ENCODE results near the gene ADD1. TPM values are rescaled to one million over a fixed set of nuclear protein-coding genes. Genes with fewer than 3 reads are reported as not detected.

ADD1 gene
- total RNA-seq, 4 donors from 2014 or later, result 270 to 449 (median 327) TPM

DNA sequence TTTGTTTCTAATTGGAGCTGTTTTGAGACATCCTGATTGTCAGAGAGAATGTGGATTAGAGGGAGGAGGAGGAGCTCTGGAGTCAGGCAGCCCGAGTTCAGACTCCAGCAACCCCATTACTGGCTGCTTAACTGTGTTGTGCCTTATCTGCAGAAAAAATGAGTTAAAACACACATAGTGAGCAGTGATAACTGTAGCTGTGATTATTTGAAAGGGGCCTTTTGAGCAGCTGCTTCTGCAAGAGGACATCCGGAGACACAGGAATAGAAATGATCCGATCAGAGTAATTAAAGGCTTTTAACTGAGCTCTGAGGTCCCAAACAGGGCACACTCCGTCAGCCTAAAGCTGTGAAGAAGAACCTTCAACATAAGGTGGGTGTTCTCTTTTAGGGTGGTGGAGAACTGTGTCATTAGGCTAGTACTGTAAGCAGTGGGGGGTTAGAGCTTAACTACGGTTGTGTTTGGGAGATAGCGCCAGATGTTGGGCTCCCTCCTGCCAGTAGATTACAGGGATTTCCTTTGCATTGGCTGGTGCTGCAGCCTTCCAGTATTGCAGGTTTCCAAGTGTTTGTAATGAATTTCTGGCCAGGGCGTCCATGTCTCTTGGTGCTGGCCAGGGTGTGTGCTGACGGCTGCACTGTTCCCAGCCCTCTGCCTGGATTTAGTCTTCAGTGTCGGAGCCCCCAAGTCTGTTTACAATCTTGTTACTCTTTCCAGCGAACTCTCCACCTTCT is 24.3 kb downstream of the ADD1 start:
- no peaks in the 10 kb centered on the region for H3K9me3 ChIP-seq
- H3K27me3 ChIP-seq, result no peaks in the 10 kb centered on the region
- TF ChIP-seq EP300 (IDR thresholded peaks at IDR 0.05) (no peak), POLR2A (IDR thresholded peaks at IDR 0.05) (no peak)
- TF ChIP-seq, protein P1, sequence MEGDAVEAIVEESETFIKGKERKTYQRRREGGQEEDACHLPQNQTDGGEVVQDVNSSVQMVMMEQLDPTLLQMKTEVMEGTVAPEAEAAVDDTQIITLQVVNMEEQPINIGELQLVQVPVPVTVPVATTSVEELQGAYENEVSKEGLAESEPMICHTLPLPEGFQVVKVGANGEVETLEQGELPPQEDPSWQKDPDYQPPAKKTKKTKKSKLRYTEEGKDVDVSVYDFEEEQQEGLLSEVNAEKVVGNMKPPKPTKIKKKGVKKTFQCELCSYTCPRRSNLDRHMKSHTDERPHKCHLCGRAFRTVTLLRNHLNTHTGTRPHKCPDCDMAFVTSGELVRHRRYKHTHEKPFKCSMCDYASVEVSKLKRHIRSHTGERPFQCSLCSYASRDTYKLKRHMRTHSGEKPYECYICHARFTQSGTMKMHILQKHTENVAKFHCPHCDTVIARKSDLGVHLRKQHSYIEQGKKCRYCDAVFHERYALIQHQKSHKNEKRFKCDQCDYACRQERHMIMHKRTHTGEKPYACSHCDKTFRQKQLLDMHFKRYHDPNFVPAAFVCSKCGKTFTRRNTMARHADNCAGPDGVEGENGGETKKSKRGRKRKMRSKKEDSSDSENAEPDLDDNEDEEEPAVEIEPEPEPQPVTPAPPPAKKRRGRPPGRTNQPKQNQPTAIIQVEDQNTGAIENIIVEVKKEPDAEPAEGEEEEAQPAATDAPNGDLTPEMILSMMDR (IDR thresholded peaks at IDR 0.05), result no peak
- peaks cover 0 to 97% (median 71%) of the 10 kb centered on the region in 4 donors for H3K4me1 ChIP-seq
- peak overlapping the region in 2 of 4 donors; percentile 9 to 31 for H3K4me3 ChIP-seq
- no peak for DNase-seq (ENCODE audit: low spot score in 2 of 2)
- no peaks in the 10 kb centered on the region for H3K36me3 ChIP-seq
- peak overlapping the region in 3 of 4 donors; percentile 38 to 81 (median 71) for H3K27ac ChIP-seq
- 10% methylated on average over 10 of the region's 10 CpGs for WGBS, 2 donors

DNA sequence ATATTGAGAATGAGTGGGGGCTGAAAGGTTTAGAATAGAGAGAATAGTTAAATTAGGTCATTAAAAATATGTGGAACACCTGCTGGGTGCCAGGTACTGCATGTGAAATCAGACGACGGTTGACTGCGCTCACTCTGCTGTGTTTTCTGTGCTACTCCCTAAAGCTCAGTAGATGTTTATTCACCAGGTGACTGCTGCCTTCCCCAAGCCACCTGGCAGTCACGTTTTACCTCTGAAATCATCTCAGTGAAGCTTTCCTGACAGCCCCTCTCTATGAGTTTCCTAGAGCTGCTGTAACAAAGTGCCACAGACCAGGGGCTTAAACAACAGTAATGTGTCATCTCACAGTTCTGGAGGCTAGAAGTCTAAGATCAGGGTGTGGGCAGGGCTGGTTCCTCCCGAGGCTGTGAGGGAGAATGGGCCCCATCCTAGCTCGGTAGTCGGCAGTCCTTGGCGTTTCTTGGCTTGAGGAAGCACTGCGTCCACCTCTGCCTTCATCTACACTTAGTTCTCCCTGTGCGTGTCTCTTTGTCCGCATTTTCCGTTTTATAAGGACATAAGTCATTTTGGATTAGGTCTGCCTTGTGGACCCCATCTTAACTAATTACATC is 25.3 kb downstream of the ADD1 start:
- 60 to 69% methylated on average over 12 of the region's 12 CpGs for WGBS, 2 donors

DNA sequence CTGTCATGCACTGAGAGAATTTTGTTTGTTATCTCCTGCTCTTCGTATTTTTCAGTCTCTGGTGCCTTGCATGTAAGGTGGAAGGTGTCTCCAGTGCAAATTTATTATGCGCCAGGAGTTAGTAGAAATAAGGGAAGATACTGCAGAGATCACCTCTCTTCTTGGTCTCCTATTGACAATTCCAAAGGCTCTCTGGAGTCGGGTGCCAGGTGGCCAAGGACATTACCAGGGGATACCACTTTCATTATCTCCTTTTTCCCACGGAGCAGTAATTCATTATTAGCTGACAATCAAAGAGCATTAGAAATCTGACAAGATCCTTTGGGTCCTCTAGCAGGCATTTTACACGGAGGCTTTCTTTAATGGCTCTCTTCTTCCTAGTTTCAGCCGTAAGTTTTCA is 26.0 kb downstream of the ADD1 start:
- H3K36me3 ChIP-seq, result no peaks in the 10 kb centered on the region
- no peaks in the 10 kb centered on the region for H3K9me3 ChIP-seq
- DNase-seq (ENCODE audit: low spot score in 2 of 2), result no peak
- H3K4me3 ChIP-seq, result no peak overlapping the region
- H3K27ac ChIP-seq, result peak overlapping the region in 3 of 4 donors; percentile 38 to 81 (median 71)
- 52 to 53% methylated on average over 6 of the region's 6 CpGs for WGBS, 2 donors
- H3K4me1 ChIP-seq, result peaks cover 0 to 97% (median 70%) of the 10 kb centered on the region in 4 donors
- TF ChIP-seq, protein P1 (IDR thresholded peaks at IDR 0.05), result no peak
- TF ChIP-seq POLR2A (IDR thresholded peaks at IDR 0.05), result no peak
- TF ChIP-seq EP300 (IDR thresholded peaks at IDR 0.05), result no peak
- no peaks in the 10 kb centered on the region for H3K27me3 ChIP-seq

More for the DNA sequence above, 25.3 kb downstream of the ADD1 start:
- Histone ChIP-seq H3K9me3 (no peaks in the 10 kb centered on the region), H3K4me1 (peaks cover 0 to 97% (median 70%) of the 10 kb centered on the region in 4 donors), H3K36me3 (no peaks in the 10 kb centered on the region), H3K27ac (peak overlapping the region in 3 of 4 donors; percentile 38 to 81 (median 71)), H3K27me3 (no peaks in the 10 kb centered on the region), H3K4me3 (peak overlapping the region in 1 of 4 donors; percentile 9)
- TF ChIP-seq, protein P1 (IDR thresholded peaks at IDR 0.05), result no peak
- TF ChIP-seq POLR2A (IDR thresholded peaks at IDR 0.05) (no peak), EP300 (IDR thresholded peaks at IDR 0.05) (no peak)
- no peak for DNase-seq (ENCODE audit: low spot score in 2 of 2)

DNA sequence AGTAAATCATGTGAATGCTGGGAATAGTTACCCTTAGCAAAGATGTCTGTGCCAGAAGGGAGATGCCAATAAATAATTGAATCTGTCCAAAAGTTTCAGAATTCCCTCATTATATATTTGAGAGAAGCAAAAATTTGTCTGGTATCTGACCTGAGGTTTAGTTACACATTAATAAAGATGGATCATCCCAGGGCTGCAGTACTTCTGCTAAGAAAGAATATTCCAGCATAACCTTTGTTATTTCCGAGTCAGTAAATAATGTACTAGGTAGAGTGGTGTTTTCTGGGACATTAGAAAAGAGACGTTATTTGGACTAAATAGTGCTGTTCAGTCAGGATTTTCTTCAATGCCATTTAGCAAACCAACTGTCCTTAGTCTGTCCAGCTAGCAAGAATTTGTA is 26.4 kb downstream of the ADD1 start:
- TF ChIP-seq POLR2A (IDR thresholded peaks at IDR 0.05) (no peak), EP300 (IDR thresholded peaks at IDR 0.05) (no peak)
- TF ChIP-seq, protein P1 (IDR thresholded peaks at IDR 0.05), result no peak
- Histone ChIP-seq H3K27ac (peak overlapping the region in 3 of 4 donors; percentile 38 to 81 (median 71)), H3K4me3 (no peak overlapping the region), H3K36me3 (no peaks in the 10 kb centered on the region), H3K4me1 (peaks cover 0 to 97% (median 70%) of the 10 kb centered on the region in 4 donors), H3K27me3 (no peaks in the 10 kb centered on the region), H3K9me3 (no peaks in the 10 kb centered on the region)
- 30 to 32% methylated on average over 2 of the region's 2 CpGs for WGBS, 2 donors
- DNase-seq (ENCODE audit: low spot score in 2 of 2), result no peak

DNA sequence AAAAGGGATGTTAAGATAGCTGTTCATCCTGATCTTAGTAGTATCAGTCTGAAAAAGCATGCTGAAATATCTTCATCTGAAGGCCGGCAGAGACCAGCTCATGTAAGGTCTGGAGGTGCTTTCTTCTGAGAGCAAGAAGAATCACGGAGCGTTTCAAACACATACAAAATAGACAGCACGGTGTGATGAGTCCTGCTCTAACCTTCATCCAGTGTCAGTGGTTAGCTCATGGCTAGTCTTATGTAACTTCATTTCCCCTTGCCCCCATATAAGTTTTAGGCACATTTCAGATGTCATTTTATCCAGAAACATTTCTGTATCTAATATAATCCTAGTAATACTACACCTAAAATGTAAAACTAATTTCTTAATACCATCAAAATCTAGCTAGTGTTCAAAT is 27.8 kb downstream of the ADD1 start:
- H3K27ac ChIP-seq, result peak overlapping the region in 1 of 4 donors; percentile 81
- no peak for DNase-seq (ENCODE audit: low spot score in 2 of 2)

More for the DNA sequence above, 27.8 kb downstream of the ADD1 start:
- peaks cover 0 to 7% (median 0%) of the 10 kb centered on the region in 3 donors for H3K36me3 ChIP-seq
- no peak overlapping the region for H3K4me3 ChIP-seq
- H3K27me3 ChIP-seq, result no peaks in the 10 kb centered on the region
- TF ChIP-seq EP300 (IDR thresholded peaks at IDR 0.05) (no peak), POLR2A (IDR thresholded peaks at IDR 0.05) (no peak)
- TF ChIP-seq, protein P1 (IDR thresholded peaks at IDR 0.05), result no peak
- H3K9me3 ChIP-seq, result no peaks in the 10 kb centered on the region
- peaks cover 0 to 96% (median 67%) of the 10 kb centered on the region in 4 donors for H3K4me1 ChIP-seq
- 73 to 80% methylated on average over 4 of the region's 4 CpGs for WGBS, 2 donors

All from tibial nerve (tissue), 4 donors.